ENCODE measurements around the gene RCOR2.

Gene RCOR2

GRCh38 chr11:63939397-63939891 is 22.5 kb upstream of the RCOR2 start:
- DNase-seq (ENCODE audit: low read depth) = peak; percentile 37

GRCh38 chr11:63938479-63939396 is 21.8 kb upstream of the RCOR2 start, which contains the start of gene NAA40:
Gene NAA40, plus strand, starts transcription at chr11:63939002. Its CDS starts 95 bp downstream, at chr11:63939097.
- peak; percentile 95 for DNase-seq (ENCODE audit: low read depth)
- peak within 1 kb of the TSS; percentile 89 for H3K4me3 ChIP-seq (replicated peaks; ENCODE audit: low read depth, low read length)
- no peak for TF ChIP-seq CTCF (IDR thresholded peaks at IDR 0.05; ENCODE audit: low read length, missing control alignments)

More at GRCh38 chr11:63939397-63939891, 22.5 kb upstream of the RCOR2 start:
- H3K4me3 ChIP-seq (replicated peaks; ENCODE audit: low read depth, low read length) = peak overlapping the region; percentile 89
- peak; percentile 4 for TF ChIP-seq CTCF (IDR thresholded peaks at IDR 0.05; ENCODE audit: low read length, missing control alignments)

- no peak for DNase-seq (ENCODE audit: low read depth)
- peak overlapping the region; percentile 89 for H3K4me3 ChIP-seq (replicated peaks; ENCODE audit: low read depth, low read length)
- no peak for TF ChIP-seq CTCF (IDR thresholded peaks at IDR 0.05; ENCODE audit: low read length, missing control alignments)
Observed at GRCh38 chr11:63937713-63938478, 20.9 kb upstream of the RCOR2 start.

- DNase-seq (ENCODE audit: low read depth) = no peak
- no peak overlapping the region for H3K4me3 ChIP-seq (replicated peaks; ENCODE audit: low read depth, low read length)
- TF ChIP-seq CTCF (IDR thresholded peaks at IDR 0.05; ENCODE audit: low read length, missing control alignments) = no peak
Observed at GRCh38 chr11:63933459-63933858, 16.5 kb upstream of the RCOR2 start.

GRCh38 chr11:63931876-63932275 is 14.9 kb upstream of the RCOR2 start:
- DNase-seq (ENCODE audit: low read depth) = no peak
- TF ChIP-seq CTCF (IDR thresholded peaks at IDR 0.05; ENCODE audit: low read length, missing control alignments) = no peak
- H3K4me3 ChIP-seq (replicated peaks; ENCODE audit: low read depth, low read length) = no peak overlapping the region

- no peak for TF ChIP-seq CTCF (IDR thresholded peaks at IDR 0.05; ENCODE audit: low read length, missing control alignments)
- DNase-seq (ENCODE audit: low read depth) = no peak
- no peak overlapping the region for H3K4me3 ChIP-seq (replicated peaks; ENCODE audit: low read depth, low read length)
Observed at GRCh38 chr11:63931045-63931444, 14.1 kb upstream of the RCOR2 start.
